HG03571 (cell line): ENCODE measurements around the gene GGCT.
"Not testable (repeated sequence)": the region's sequence is repeated elsewhere in the genome, so short reads cannot be mapped to it uniquely, and the experiment has no call there.

Experiments used
- ATAC-seq: cut with Tn5 transposase; IDR thresholded peaks from one replicate; pipeline ENCODE4 v1.9.1; 2021; ENCODE audit not compliant: unreplicated experiment

GGCT gene

GRCh38 chr7:30519122-30519521 is 14.5 kb upstream of the GGCT start:
- ATAC-seq = no peak

- no peak for ATAC-seq
These were observed 11.1 kb upstream of the GGCT start for GRCh38 chr7:30515761-30516160.

- ATAC-seq = no peak
These were observed 10.1 kb upstream of the GGCT start for GRCh38 chr7:30514776-30515175.

GRCh38 chr7:30514177-30514576 is 9.5 kb upstream of the GGCT start:
- ATAC-seq = no peak

- no peak for ATAC-seq
These were observed 9.1 kb upstream of the GGCT start for GRCh38 chr7:30513762-30514161.

GRCh38 chr7:30511973-30512662 is 7.5 kb upstream of the GGCT start:
- ATAC-seq = no peak

GRCh38 chr7:30511494-30511893 is 6.9 kb upstream of the GGCT start:
- no peak for ATAC-seq

- no peak for ATAC-seq
These were observed 5.8 kb upstream of the GGCT start for GRCh38 chr7:30510124-30511075.

GRCh38 chr7:30509171-30509857 is 4.7 kb upstream of the GGCT start:
- not testable (repeated sequence) for ATAC-seq

GRCh38 chr7:30507346-30507900 is 2.8 kb upstream of the GGCT start:
- not testable (repeated sequence) for ATAC-seq

- ATAC-seq = peak; percentile 15
These were observed 607 bp upstream of the GGCT start for GRCh38 chr7:30505174-30505697.

GRCh38 chr7:30503274-30504212 is 1.1 kb downstream of the GGCT start:
- ATAC-seq = no peak

- ATAC-seq = no peak
These were observed 2.0 kb downstream of the GGCT start for GRCh38 chr7:30502470-30503251.

GRCh38 chr7:30501264-30501663 is 3.4 kb downstream of the GGCT start:
- ATAC-seq = no peak

GRCh38 chr7:30493228-30493627 is 11.4 kb downstream of the GGCT start:
- ATAC-seq = no peak

- ATAC-seq = no peak
These were observed 13.2 kb downstream of the GGCT start for GRCh38 chr7:30491417-30491816.

GRCh38 chr7:30487371-30487770 is 17.3 kb downstream of the GGCT start:
- ATAC-seq = no peak

- no peak for ATAC-seq
These were observed 19.0 kb downstream of the GGCT start for GRCh38 chr7:30485667-30486066.

- ATAC-seq = not testable (repeated sequence)
These were observed 23.2 kb downstream of the GGCT start for GRCh38 chr7:30481416-30481815.
